GM18508 (cell line): ENCODE results near the gene ZFYVE26.
"Not testable (repeated sequence)": the region's sequence is repeated elsewhere in the genome, so short reads cannot be mapped to it uniquely, and the experiment has no call there.

ENCODE experiments used
- ATAC-seq: cut with Tn5 transposase; IDR thresholded peaks from one replicate; pipeline ENCODE4 v1.9.1; 2021; ENCODE audit warnings: moderate number of reproducible peaks; ENCODE audit not compliant: insufficient read depth, unreplicated experiment

Gene ZFYVE26

GRCh38 chr14:67759916-67760315, 56.5 kb downstream of the ZFYVE26 start:
- ATAC-seq, result no peak

- ATAC-seq, result no peak
Observed at GRCh38 chr14:67757175-67757574, 59.2 kb downstream of the ZFYVE26 start.

GRCh38 chr14:67756496-67756895, 59.9 kb downstream of the ZFYVE26 start:
- no peak for ATAC-seq

GRCh38 chr14:67749341-67750084, 66.9 kb downstream of the ZFYVE26 start:
- no peak for ATAC-seq

- ATAC-seq, result no peak
Observed at GRCh38 chr14:67748312-67748711, 68.1 kb downstream of the ZFYVE26 start.

- no peak for ATAC-seq
Observed at GRCh38 chr14:67746927-67747326, 69.5 kb downstream of the ZFYVE26 start.

- no peak for ATAC-seq
Observed at GRCh38 chr14:67744046-67744445, 72.3 kb downstream of the ZFYVE26 start.

GRCh38 chr14:67738740-67739504, 77.5 kb downstream of the ZFYVE26 start:
- ATAC-seq, result no peak

GRCh38 chr14:67736771-67737170, 79.6 kb downstream of the ZFYVE26 start:
- ATAC-seq, result no peak

GRCh38 chr14:67735336-67736147, 80.8 kb downstream of the ZFYVE26 start:
- ATAC-seq, result no peak

- ATAC-seq, result no peak
Observed at GRCh38 chr14:67734675-67735074, 81.7 kb downstream of the ZFYVE26 start.

- ATAC-seq, result no peak
Observed at GRCh38 chr14:67733616-67734015, 82.8 kb downstream of the ZFYVE26 start.

- no peak for ATAC-seq
Observed at GRCh38 chr14:67729072-67729885, 87.1 kb downstream of the ZFYVE26 start.

- no peak for ATAC-seq
Observed at GRCh38 chr14:67728258-67728657, 88.1 kb downstream of the ZFYVE26 start.

GRCh38 chr14:67727361-67727760, 89.0 kb downstream of the ZFYVE26 start:
- ATAC-seq, result no peak

GRCh38 chr14:67725171-67725570, 91.2 kb downstream of the ZFYVE26 start:
- ATAC-seq, result no peak

GRCh38 chr14:67722293-67722692, 94.1 kb downstream of the ZFYVE26 start:
- no peak for ATAC-seq

- no peak for ATAC-seq
Observed at GRCh38 chr14:67721875-67722274, 94.5 kb downstream of the ZFYVE26 start.

- no peak for ATAC-seq
Observed at GRCh38 chr14:67719866-67720265, 96.5 kb downstream of the ZFYVE26 start.

GRCh38 chr14:67719385-67719784, 97.0 kb downstream of the ZFYVE26 start:
- not testable (repeated sequence) for ATAC-seq
